Glomerular endothelial cell (primary cell): ENCODE results near the gene SPANXD. TPM values are rescaled to one million over a fixed set of nuclear protein-coding genes. Genes with fewer than 3 reads are reported as not detected.
"Not testable (repeated sequence)": the region's sequence is repeated elsewhere in the genome, so short reads cannot be mapped to it uniquely, and the experiment has no call there.

Experiments used
- DNase-seq: peaks from one replicate; pipeline ENCODE4 v3.0.0-alpha.2; 2011; ENCODE audit warnings: low read depth, low spot score; ENCODE audit errors: extremely low read depth
- total RNA-seq: library from RNA; depleted of rRNA; stranded (reverse); fragments of >200 nt; gene quantifications from 2 replicates; pipeline ENCODE4 v1.2.3, GENCODE V29; 2015

Gene SPANXD
- not detected in 2 replicates for total RNA-seq

DNA sequence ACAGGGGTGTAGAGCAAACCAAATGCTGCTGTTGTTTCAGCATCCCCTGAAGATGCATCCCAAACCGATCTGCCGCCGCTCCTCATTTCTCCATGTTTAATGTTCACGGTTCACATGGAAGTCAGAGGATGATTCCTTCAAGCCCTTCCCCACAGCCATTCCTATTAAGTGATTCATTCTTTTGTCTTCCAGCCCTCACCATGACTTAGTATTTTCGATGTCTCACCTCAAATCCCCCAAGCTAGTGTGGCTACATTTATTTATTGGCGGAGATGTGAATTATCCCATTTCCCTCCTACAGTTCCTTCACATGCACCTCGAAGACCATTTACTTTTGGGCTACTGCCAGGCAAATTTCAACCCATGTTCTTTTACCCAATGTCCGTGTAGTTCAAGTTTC lies at the start of gene SPANXD:
TSS of gene SPANXD (minus strand) at position 101 of the 400 bp plus-strand sequence. CDS start 334 bp downstream, outside the sequence.
- DNase-seq, result not testable (repeated sequence)

GRCh38 chrX:141742666-141743065 lies 44.1 kb upstream of the SPANXD start:
- no peak for DNase-seq

DNA sequence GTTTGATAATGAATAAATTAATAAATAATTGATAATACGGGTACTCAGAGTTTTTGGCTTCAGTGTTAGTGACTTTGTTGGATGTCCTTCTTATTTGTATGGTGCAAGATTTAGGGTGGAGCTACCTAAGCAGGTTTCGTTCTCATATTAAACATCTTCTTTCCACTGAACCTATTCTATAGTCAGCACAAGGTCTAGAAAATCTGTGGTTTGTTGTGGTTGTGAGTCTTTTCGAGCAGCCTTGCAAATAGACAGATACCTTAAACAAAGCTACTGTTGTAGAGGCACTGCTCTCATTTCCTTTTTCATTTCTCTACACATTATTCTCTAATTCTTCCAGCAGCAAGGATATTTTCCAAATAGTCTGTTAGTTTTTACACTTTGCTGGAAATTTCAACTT lies 38.1 kb upstream of the SPANXD start:
- no peak for DNase-seq

DNA sequence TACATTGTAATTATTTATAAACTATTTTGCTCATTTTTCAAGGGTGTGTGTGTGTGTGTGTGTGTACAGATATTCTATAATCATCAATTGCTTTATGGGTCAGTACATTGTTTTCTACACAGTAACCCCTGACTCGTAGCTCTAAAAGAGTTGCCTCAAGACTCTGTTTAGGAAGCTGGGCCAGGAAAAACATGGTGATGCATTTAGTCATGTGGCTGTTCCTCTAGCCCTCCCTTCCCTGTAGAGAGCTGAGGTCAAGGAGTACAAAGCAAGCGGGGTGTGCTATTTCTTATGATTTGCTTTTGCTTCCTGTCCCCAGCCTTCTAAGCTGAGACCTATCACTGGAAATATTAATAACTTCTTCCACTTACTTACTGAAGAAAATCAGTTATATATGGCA lies 34.8 kb upstream of the SPANXD start:
- no peak for DNase-seq

DNA sequence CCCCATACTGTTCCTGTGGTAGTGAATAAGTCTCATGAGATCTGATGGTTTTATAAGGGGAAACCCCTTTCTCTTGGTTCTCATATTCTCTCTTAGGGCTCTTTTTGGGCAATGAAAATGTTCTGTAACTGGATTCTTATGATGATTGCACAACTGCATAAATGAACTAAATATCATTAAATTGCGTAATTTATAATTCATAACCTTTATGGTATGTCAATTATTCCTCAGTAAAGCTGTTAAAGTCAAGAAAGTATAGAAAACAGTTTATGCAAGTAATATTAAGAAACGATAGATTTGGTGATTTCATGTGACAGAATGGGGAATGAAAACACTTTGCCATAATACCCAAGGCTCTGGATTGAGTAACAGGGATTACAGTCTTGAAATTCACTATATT lies 33.5 kb upstream of the SPANXD start:
- DNase-seq, result no peak

DNA sequence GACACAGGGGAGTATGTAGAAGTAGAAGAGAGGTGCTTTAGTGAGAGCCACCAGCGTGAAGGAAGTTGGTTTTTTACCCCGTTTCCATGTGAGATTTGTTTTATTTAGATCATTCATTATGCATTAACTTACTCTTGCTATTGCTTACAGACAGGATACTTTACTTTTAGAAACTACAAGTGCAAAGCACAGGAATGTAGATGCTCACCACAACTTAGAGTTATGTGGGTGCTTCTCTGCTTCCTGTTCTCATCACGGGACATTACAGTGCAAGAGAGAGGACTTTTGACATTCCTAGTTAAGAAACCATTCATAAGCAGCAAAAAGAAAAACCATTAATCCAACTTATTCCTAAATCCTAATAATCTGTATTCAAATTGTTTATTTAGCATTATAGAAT lies 25.6 kb upstream of the SPANXD start:
- no peak for DNase-seq

- no peak for DNase-seq
Observed at GRCh38 chrX:141714680-141715079, 16.1 kb upstream of the SPANXD start.

DNA sequence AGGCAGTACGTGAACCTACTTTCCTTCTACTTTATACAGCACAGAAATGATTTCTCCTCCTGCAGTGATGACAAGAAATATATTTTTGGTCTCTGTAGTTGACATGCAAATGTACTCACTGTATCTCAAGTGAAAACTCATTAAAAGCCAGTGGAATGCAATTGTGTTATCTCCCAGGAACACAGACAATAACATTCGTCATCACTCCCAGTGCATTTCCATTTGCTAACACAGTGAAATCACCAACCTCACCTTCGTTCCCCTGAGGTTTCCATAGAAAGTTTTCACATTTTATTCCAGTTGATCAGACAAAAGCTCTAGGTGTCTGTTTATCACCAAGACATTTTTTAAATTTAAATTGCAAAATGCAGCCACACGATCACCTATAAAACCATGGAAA lies 2.5 kb upstream of the SPANXD start:
- DNase-seq, result no peak

- DNase-seq, result no peak
Observed at GRCh38 chrX:141673946-141674345, 24.6 kb downstream of the SPANXD start.

- DNase-seq, result no peak
Observed at GRCh38 chrX:141669689-141670088, 28.9 kb downstream of the SPANXD start.

DNA sequence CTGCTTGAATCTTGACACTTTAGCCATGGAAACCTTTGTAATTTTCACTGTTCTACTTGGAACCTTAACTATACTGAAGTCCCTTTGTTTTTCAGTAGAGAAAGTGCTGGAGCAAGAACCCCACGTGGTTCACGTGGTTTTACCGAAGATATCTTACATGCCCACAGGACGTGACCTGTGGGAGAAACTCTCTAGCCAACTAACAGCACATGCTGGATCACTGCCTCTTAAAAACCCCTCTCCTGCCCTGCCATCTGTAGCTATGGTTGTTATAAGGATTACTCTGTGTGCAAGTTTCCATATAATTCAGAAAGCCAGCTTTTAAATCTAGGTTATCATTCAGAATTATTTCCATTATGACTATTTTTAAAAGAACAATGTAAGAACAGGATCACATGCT lies 30.2 kb downstream of the SPANXD start:
- no peak for DNase-seq

- no peak for DNase-seq
Observed at GRCh38 chrX:141662781-141663180, 35.8 kb downstream of the SPANXD start.

- no peak for DNase-seq
Observed at GRCh38 chrX:141652286-141652685, 46.3 kb downstream of the SPANXD start.

Other genes starting within 250 kb of the SPANXD start
- gene SPANXA1, start 114.0 kb downstream of the SPANXD start, total RNA-seq, result not detected in 2 replicates
- gene SPANXA2, start 109.0 kb downstream of the SPANXD start, total RNA-seq, result not detected in 2 replicates
- gene MAGEC3, start 139.6 kb upstream of the SPANXD start, total RNA-seq, result not detected in 2 replicates
- not detected in 2 replicates for gene MAGEC1, start 205.2 kb upstream of the SPANXD start, total RNA-seq